Ishikawa (cell line): Measurements from ENCODE around the gene CAMK4.

ENCODE experiments used
- CEBPB ChIP-seq: IDR thresholded peaks from 2 replicates; pipeline ENCODE4 v1.6.1; 2012
- CREB1 ChIP-seq: IDR thresholded peaks from 2 replicates; pipeline ENCODE4 v1.6.1; 2012; ENCODE audit warnings: low read depth
- EGR1 ChIP-seq: IDR thresholded peaks from 2 replicates; pipeline ENCODE4 v1.6.1; 2012
- EP300 ChIP-seq: IDR thresholded peaks from 2 replicates; pipeline ENCODE4 v1.6.1; 2012; ENCODE audit warnings: borderline replicate concordance
- FOXM1 ChIP-seq: IDR thresholded peaks from 2 replicates; pipeline ENCODE4 v1.6.1; 2012; ENCODE audit warnings: low read depth, borderline replicate concordance
- NFIC ChIP-seq: IDR thresholded peaks from 2 replicates; pipeline ENCODE4 v1.6.1; 2012
- RAD21 ChIP-seq: IDR thresholded peaks from 2 replicates; pipeline ENCODE4 v1.6.1; 2012; ENCODE audit warnings: low read depth
- TAF1 ChIP-seq: IDR thresholded peaks from 2 replicates; pipeline ENCODE4 v1.6.1; 2012; ENCODE audit warnings: low read depth, mild to moderate bottlenecking
- TCF12 ChIP-seq: IDR thresholded peaks from 2 replicates; pipeline ENCODE4 v1.6.1; 2012; ENCODE audit warnings: low read depth
- TEAD4 ChIP-seq: IDR thresholded peaks from 2 replicates; pipeline ENCODE4 v1.6.1; 2012
- YY1 ChIP-seq: IDR thresholded peaks from 2 replicates; pipeline ENCODE4 v1.6.1; 2012; ENCODE audit warnings: low read depth
- ZBTB7A ChIP-seq: IDR thresholded peaks from 2 replicates; pipeline ENCODE4 v1.6.1; 2012; ENCODE audit warnings: low read depth
- TF ChIP-seq, protein P1 (sequence below): IDR thresholded peaks from 2 replicates; pipeline ENCODE4 v1.6.1; 2012; ENCODE audit warnings: low read depth, mild to moderate bottlenecking
- TF ChIP-seq, protein P2 (sequence below): IDR thresholded peaks from 2 replicates; pipeline ENCODE4 v1.6.1; 2012
- TF ChIP-seq, protein P3 (sequence below): IDR thresholded peaks from 2 replicates; pipeline ENCODE4 v1.6.1; 2012

Gene CAMK4

DNA sequence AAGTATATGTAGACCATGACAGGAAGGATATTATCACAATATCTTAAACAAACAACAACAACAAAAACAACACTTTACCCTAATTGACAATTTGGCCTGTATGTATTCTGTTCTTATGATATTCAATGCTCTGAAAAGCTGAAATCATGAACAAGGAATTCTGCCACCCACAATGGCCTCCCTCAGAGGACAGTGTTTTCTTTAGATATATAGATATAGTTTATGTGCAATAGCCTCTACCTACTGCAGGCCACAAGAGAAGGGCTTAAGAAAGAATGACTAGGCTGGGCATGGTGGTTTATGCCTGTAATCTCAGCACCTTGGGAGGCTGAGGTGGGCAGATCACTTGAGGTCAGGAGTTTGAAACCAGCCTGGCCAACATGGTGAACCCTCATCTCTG is 183.4 kb downstream of the CAMK4 start:
- no peak for TF ChIP-seq TCF12
- TF ChIP-seq RAD21: no peak
- no peak for TF ChIP-seq FOXM1
- TF ChIP-seq, protein P1, sequence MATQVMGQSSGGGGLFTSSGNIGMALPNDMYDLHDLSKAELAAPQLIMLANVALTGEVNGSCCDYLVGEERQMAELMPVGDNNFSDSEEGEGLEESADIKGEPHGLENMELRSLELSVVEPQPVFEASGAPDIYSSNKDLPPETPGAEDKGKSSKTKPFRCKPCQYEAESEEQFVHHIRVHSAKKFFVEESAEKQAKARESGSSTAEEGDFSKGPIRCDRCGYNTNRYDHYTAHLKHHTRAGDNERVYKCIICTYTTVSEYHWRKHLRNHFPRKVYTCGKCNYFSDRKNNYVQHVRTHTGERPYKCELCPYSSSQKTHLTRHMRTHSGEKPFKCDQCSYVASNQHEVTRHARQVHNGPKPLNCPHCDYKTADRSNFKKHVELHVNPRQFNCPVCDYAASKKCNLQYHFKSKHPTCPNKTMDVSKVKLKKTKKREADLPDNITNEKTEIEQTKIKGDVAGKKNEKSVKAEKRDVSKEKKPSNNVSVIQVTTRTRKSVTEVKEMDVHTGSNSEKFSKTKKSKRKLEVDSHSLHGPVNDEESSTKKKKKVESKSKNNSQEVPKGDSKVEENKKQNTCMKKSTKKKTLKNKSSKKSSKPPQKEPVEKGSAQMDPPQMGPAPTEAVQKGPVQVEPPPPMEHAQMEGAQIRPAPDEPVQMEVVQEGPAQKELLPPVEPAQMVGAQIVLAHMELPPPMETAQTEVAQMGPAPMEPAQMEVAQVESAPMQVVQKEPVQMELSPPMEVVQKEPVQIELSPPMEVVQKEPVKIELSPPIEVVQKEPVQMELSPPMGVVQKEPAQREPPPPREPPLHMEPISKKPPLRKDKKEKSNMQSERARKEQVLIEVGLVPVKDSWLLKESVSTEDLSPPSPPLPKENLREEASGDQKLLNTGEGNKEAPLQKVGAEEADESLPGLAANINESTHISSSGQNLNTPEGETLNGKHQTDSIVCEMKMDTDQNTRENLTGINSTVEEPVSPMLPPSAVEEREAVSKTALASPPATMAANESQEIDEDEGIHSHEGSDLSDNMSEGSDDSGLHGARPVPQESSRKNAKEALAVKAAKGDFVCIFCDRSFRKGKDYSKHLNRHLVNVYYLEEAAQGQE: no peak
- TF ChIP-seq TEAD4: no peak
- no peak for TF ChIP-seq TAF1
- TF ChIP-seq, protein P2, sequence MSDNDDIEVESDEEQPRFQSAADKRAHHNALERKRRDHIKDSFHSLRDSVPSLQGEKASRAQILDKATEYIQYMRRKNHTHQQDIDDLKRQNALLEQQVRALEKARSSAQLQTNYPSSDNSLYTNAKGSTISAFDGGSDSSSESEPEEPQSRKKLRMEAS: no peak
- TF ChIP-seq, protein P3, sequence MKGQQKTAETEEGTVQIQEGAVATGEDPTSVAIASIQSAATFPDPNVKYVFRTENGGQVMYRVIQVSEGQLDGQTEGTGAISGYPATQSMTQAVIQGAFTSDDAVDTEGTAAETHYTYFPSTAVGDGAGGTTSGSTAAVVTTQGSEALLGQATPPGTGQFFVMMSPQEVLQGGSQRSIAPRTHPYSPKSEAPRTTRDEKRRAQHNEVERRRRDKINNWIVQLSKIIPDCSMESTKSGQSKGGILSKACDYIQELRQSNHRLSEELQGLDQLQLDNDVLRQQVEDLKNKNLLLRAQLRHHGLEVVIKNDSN: no peak

DNA sequence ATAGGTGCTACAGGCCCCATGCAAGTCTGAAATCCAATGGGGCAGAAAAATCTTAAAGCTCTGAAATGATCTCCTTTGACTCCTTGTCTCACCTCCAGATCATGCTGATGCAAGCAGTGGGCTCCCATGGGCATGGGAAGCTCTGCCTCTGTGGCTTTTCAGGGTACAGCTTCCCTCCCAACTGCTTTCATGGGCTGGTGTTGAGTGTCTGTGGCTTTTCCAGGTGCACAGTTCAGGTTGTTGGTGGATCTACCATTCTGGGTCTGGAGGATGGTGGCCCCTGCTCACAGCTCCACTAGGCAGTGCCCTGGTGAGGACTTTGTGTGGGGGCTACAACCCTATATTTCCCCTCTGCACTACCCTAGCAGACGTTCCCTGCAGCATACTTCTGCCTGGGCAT is 184.6 kb downstream of the CAMK4 start:
- TF ChIP-seq, protein P3: no peak
- TF ChIP-seq TCF12: no peak
- TF ChIP-seq EP300: no peak
- no peak for TF ChIP-seq YY1
- TF ChIP-seq, protein P2: no peak
- TF ChIP-seq FOXM1: no peak
- TF ChIP-seq RAD21: no peak
- no peak for TF ChIP-seq CEBPB
- no peak for TF ChIP-seq NFIC
- no peak for TF ChIP-seq EGR1
- no peak for TF ChIP-seq CREB1
- TF ChIP-seq TEAD4: no peak
- TF ChIP-seq, protein P1: no peak
- no peak for TF ChIP-seq ZBTB7A
- no peak for TF ChIP-seq TAF1

DNA sequence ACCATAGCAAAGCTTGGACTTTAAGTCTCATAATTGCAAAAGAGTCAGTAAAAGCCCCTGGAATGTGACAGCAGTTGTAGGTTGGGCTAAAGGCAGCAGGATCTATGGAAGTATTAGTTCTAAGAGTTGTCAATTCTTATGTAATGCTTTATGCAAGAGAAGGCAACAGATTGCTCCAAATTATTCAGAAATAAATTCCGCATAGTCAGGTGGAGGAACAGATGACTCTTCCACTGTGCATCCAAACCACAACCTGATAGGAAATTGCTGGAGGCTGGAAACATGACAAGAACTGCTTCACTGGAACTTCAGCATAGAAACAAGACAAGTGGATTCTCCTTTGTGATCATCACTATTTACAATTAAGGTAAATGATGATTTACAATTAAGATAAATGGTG is 187.1 kb downstream of the CAMK4 start:
- TF ChIP-seq CEBPB: no peak
- TF ChIP-seq YY1: no peak
- TF ChIP-seq TAF1: no peak
- no peak for TF ChIP-seq EP300
- TF ChIP-seq, protein P2: no peak
- TF ChIP-seq, protein P1: no peak
- TF ChIP-seq TEAD4: no peak
- TF ChIP-seq RAD21: no peak
- TF ChIP-seq ZBTB7A: no peak
- TF ChIP-seq CREB1: no peak
- TF ChIP-seq EGR1: no peak
- no peak for TF ChIP-seq NFIC
- TF ChIP-seq, protein P3: no peak
- no peak for TF ChIP-seq FOXM1
- TF ChIP-seq TCF12: no peak

DNA sequence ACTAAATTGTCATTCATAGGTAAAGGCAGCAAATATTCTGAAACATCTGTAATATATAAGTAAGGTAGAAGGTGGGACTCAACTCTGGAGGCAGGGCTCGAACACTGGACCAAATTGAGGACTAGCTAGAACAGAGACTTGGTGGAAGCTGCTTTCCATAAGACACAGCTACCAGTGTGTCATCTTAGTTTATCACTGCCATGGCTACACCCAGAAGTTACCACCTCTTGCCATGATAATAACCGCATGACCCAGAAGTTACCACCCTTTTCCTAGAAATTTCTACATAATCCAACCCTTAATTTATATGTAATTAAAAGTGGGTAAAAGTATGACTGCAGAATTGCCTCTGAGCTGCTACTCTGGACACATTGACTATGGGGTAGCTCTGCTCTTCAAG is 188.4 kb downstream of the CAMK4 start:
- TF ChIP-seq, protein P2: no peak
- TF ChIP-seq CEBPB: no peak
- TF ChIP-seq FOXM1: no peak
- no peak for TF ChIP-seq ZBTB7A
- TF ChIP-seq, protein P3: no peak
- TF ChIP-seq TAF1: no peak
- no peak for TF ChIP-seq EP300
- TF ChIP-seq CREB1: no peak
- TF ChIP-seq TEAD4: no peak
- no peak for TF ChIP-seq YY1
- TF ChIP-seq NFIC: no peak
- no peak for TF ChIP-seq TCF12
- no peak for TF ChIP-seq RAD21
- TF ChIP-seq EGR1: no peak
- TF ChIP-seq, protein P1: no peak
